Stimulated activated CD8-positive, alpha-beta memory T cell treated with anti-CD3 and anti-CD28 coated beads, Interleukin-2, amount 100 ng/mL, for 1 hour (primary cell): ENCODE results near the gene P2RY2.
"Not testable (repeated sequence)": the region's sequence is repeated elsewhere in the genome, so short reads cannot be mapped to it uniquely, and the experiment has no call there.

Experiments
- DNase-seq, 2 donors: peaks; one replicate each; pipeline ENCODE4 v3.0.0-alpha.2; 2020; ENCODE audit warnings: low read depth in 2 of 2

The P2RY2 gene

GRCh38 chr11:73267906-73268540, 49.9 kb downstream of the P2RY2 start:
- DNase-seq = no peak

- no peak for DNase-seq
These were observed 50.7 kb downstream of the P2RY2 start for GRCh38 chr11:73268671-73269271.

GRCh38 chr11:73269459-73270015, 51.5 kb downstream of the P2RY2 start:
- no peak for DNase-seq

- no peak for DNase-seq
These were observed 52.2 kb downstream of the P2RY2 start for GRCh38 chr11:73270016-73270854.

- no peak for DNase-seq
These were observed 52.9 kb downstream of the P2RY2 start for GRCh38 chr11:73270855-73271477.

GRCh38 chr11:73271478-73271865, 53.4 kb downstream of the P2RY2 start:
- not testable (repeated sequence) for DNase-seq

GRCh38 chr11:73271936-73272679, 54.0 kb downstream of the P2RY2 start, which contains the start of gene P2RY6:
Gene P2RY6 (plus strand): TSS chr11:73272338. CDS start chr11:73296519, 24,181 bp downstream.
- no peak for DNase-seq

- no peak for DNase-seq
These were observed 54.6 kb downstream of the P2RY2 start for GRCh38 chr11:73272680-73273038.

- DNase-seq = no peak
These were observed 55.3 kb downstream of the P2RY2 start for GRCh38 chr11:73273222-73273895.

GRCh38 chr11:73274191-73274590, 56.1 kb downstream of the P2RY2 start:
- DNase-seq = not testable (repeated sequence)

GRCh38 chr11:73274722-73275380, 56.8 kb downstream of the P2RY2 start:
- no peak for DNase-seq

GRCh38 chr11:73275381-73275750, 57.3 kb downstream of the P2RY2 start:
- no peak for DNase-seq

- DNase-seq = no peak
These were observed 59.4 kb downstream of the P2RY2 start for GRCh38 chr11:73277467-73277866.

- DNase-seq = no peak
These were observed 62.5 kb downstream of the P2RY2 start for GRCh38 chr11:73280626-73281025.

GRCh38 chr11:73281201-73281741, 63.2 kb downstream of the P2RY2 start:
- DNase-seq = no peak

GRCh38 chr11:73281796-73282660, 63.9 kb downstream of the P2RY2 start:
- DNase-seq = no peak

GRCh38 chr11:73283276-73284000, 65.4 kb downstream of the P2RY2 start:
- DNase-seq = no peak

- no peak for DNase-seq
These were observed 66.0 kb downstream of the P2RY2 start for GRCh38 chr11:73284106-73284505.
